GM12875 (cell line): ENCODE measurements around the gene GPR161.
"Not testable (repeated sequence)": the region's sequence is repeated elsewhere in the genome, so short reads cannot be mapped to it uniquely, and the experiment has no call there.

Experiments
- H3K4me3 ChIP-seq: one replicate; pipeline ENCODE4 v1.5.1; 2011; ENCODE audit warnings: low read depth, low read length, control low read depth
- TF ChIP-seq, protein P1 (sequence below): IDR thresholded peaks from 2 replicates; pipeline ENCODE4 v1.5.1; 2011; ENCODE audit warnings: low read depth, mild to moderate bottlenecking, control low read depth, inconsistent platforms, low read length, moderate library complexity, borderline replicate concordance; ENCODE audit not compliant: insufficient read depth

Gene GPR161

DNA sequence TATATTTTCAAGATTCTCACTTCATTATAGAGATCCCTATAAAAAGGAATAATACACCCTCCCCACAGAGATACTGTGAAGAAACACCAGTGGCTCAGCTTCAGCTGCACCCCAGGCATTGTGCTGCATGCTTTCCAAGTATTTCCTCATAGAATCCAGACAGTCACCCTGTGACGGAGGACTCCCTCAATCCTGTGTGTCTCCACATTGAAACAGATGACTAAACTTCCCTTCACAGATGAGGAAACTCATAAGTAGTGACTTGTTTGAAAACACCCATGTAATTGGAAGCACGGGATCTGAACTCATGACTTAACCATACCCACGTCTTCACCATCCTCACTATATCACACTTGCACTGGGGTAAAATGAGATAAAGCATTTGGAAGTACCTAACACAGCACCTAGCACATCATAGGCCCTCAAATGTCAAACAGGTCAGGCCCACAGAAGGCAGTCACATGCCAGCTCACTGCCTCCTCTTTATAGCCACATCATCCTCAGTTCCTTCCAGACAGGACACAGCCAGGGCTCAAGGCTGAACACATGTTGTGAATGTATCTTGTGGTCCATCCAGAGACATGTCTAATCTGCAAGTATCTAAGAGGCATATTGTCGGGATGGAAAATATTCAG, 55.2 kb downstream of the GPR161 start:
- no peak overlapping the region for H3K4me3 ChIP-seq
- TF ChIP-seq, protein P1, sequence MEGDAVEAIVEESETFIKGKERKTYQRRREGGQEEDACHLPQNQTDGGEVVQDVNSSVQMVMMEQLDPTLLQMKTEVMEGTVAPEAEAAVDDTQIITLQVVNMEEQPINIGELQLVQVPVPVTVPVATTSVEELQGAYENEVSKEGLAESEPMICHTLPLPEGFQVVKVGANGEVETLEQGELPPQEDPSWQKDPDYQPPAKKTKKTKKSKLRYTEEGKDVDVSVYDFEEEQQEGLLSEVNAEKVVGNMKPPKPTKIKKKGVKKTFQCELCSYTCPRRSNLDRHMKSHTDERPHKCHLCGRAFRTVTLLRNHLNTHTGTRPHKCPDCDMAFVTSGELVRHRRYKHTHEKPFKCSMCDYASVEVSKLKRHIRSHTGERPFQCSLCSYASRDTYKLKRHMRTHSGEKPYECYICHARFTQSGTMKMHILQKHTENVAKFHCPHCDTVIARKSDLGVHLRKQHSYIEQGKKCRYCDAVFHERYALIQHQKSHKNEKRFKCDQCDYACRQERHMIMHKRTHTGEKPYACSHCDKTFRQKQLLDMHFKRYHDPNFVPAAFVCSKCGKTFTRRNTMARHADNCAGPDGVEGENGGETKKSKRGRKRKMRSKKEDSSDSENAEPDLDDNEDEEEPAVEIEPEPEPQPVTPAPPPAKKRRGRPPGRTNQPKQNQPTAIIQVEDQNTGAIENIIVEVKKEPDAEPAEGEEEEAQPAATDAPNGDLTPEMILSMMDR = no peak

DNA sequence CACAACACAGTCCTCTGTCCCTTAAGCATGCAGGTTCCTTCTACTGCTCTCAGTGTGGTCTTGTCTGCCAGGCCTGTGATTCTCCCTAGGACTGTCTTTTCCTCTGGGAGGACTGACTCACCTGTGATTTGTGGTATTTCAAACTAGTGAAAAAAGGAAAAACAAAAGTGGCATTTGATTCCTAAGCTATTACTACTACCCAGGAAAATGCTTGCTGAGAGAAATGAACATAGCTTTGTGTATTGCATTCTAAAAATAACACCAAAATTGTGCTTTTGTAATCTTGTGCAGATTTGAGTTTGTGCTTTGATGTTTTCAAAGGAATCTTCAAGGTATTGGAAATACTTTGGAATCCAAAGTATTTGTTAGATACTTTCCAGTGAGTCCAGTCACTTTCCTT, 57.0 kb downstream of the GPR161 start:
- TF ChIP-seq, protein P1 = no peak
- H3K4me3 ChIP-seq = no peak overlapping the region

DNA sequence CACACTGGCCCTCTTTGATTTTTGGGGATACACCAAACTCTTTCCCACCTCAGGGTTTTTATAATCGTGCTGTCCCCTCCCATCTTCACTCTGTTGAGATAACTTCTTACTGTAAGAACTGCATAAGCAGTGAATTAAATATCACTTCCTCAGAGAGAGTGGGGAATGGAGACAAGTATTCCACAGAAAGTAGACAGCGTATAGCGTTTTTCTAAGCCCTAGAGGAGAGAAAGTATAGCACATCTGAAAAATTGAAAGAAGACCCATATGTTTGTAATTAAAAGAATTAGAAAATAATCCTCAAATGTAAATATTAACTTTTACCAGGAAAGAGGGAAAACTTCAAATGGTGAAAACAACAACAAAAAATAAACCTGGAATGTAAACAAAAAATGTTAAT, 67.3 kb downstream of the GPR161 start:
- H3K4me3 ChIP-seq = no peak overlapping the region
- TF ChIP-seq, protein P1 = no peak

DNA sequence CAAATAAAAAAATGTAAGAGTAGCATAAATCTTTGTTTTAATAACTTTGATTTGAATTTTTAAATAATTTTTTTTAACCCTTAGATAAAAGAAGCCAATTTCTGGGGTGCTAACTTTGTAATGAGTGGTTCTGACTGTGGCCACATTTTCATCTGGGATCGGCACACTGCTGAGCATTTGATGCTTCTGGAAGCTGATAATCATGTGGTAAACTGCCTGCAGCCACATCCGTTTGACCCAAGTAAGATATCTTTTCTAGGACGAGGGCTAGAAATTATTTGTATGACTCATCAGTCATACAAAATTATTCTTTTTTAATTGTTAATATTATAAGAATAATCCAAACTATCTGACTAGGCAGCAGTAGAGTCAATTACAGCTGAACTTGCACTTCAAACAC, 71.2 kb downstream of the GPR161 start:
- H3K4me3 ChIP-seq = no peak overlapping the region
- TF ChIP-seq, protein P1 = no peak

DNA sequence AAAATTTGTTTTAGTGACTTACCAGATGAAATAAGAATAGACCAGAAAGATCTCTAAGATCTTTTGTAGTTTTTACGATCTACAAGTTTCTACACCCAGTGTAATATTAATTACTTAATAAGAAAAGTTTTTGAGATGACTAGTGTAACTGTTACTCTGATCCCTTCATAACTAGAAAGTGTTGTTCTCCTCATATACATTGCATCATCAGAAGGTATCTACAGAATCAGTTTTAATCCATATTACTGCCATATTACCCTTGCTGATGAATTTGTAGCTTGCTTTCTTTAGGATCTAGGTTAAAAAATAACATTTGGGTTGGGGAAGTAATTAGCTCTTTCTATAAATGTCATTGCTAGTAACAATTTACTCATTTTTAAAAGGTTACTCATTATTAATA, 72.5 kb downstream of the GPR161 start:
- TF ChIP-seq, protein P1 = no peak
- no peak overlapping the region for H3K4me3 ChIP-seq

DNA sequence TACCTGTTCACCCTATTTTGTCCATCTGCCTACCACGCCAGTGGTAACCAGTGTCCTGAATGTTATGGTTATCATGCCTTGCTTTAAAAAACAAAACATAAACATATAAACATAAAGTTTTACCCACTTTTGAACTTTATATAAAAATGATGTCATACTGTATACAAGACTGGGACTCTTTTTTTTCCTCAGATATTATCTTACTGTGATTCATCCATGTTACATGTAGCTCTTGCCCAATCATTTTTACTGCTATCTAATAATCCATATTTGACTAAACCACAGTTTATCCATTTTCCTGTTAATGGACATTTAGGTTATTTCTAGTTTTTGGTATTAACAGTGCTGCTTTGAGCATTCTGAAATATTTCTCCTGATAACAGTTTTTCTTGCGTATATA, 78.8 kb downstream of the GPR161 start:
- TF ChIP-seq, protein P1 = no peak
- H3K4me3 ChIP-seq = no peak overlapping the region

DNA sequence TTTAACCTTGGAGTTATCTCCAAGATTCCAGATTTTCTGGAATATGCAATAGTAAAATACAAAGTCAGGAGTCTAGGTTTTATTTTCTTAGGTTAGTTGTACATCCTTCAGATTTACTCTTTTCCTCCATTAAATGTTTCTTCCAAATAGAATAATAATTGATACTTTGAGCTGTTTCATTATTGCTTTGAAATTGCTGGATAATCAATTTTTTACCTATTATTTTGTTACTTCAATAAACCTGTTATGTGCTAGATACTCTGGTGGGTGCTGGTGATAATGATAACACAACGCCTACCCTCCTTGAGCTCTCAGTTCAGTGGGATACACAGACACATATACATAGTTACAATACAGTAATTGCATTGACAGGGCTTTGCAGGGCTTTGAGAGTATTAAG, 79.4 kb downstream of the GPR161 start:
- H3K4me3 ChIP-seq = no peak overlapping the region

DNA sequence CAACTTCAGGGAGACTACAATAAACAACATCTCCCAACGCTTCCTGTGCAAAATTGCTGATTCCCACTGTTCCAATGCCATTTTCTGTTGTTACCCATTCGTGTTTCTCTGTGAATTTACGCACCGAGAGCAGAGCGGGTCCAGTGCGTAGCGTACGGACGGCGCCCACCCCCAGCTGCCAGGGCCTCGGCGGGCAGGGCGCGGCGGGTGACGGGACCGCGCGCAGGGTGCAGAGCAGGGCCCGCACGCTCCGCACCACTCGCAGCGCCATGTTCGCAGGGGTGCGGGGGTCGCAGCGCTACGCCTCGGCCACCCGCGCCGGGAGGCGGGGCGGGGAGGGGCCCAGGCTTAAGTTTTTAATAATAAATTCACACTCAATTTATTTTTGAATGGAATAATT, 80.6 kb downstream of the GPR161 start:
- H3K4me3 ChIP-seq = not testable (repeated sequence)

More for the DNA sequence above, 79.4 kb downstream of the GPR161 start:
- TF ChIP-seq, protein P1 = no peak
